K562 (cell line): ENCODE measurements around the gene USP12. TPM values are rescaled to one million over a fixed set of nuclear protein-coding genes. Genes with fewer than 3 reads are reported as not detected.

Source experiments
- ADNP ChIP-seq: fragments of 200-800 bp; sonication (Bioruptor generic); IDR thresholded peaks from 2 replicates; pipeline ENCODE4 v1.6.1; 2016; ENCODE audit warnings: missing genetic modification characterization, missing compliant biosample characterization
- GATAD2B ChIP-seq: fragments of 450-650 bp; IDR thresholded peaks from 2 replicates; pipeline ENCODE4 v1.6.1; 2017; ENCODE audit warnings: mild to moderate bottlenecking, borderline replicate concordance
- KAT7 ChIP-seq: sonication (generic); formaldehyde crosslinking; IDR thresholded peaks from 2 replicates; pipeline ENCODE4 v1.8.0; 2022; ENCODE audit warnings: missing genetic modification reagents, mild to moderate bottlenecking, borderline replicate concordance
- KDM1A ChIP-seq, 2 experiments: fragments of 450-650 bp; IDR thresholded peaks; 2 replicates each; pipeline ENCODE4 v1.6.1; 2016; ENCODE audit warnings: mild to moderate bottlenecking in 2 of 2
- NFYB ChIP-seq: IDR thresholded peaks from 2 replicates; pipeline ENCODE4 v1.6.1; 2011; ENCODE audit warnings: mild to moderate bottlenecking, moderate library complexity; ENCODE audit not compliant: insufficient read length; ENCODE audit errors: extremely low read depth
- PRPF4 ChIP-seq: fragments of 200-400 bp; formaldehyde crosslinking; IDR thresholded peaks from one replicate; pipeline ENCODE4 v1.6.1; 2017; ENCODE audit warnings: low read length, low read depth, mild to moderate bottlenecking; ENCODE audit not compliant: insufficient read depth, poor library complexity, severe bottlenecking
- SAFB2 ChIP-seq: fragments of 200-400 bp; formaldehyde crosslinking; IDR thresholded peaks from 2 replicates; pipeline ENCODE4 v1.6.1; 2018; ENCODE audit warnings: borderline replicate concordance, low read length, low read depth, moderate library complexity; ENCODE audit not compliant: severe bottlenecking
- SMAD1 ChIP-seq: fragments of 150-350 bp; IDR thresholded peaks from 2 replicates; pipeline ENCODE4 v1.6.1; 2014; ENCODE audit warnings: low read length, low read depth; ENCODE audit not compliant: partially characterized antibody
- STAG1 ChIP-seq: sonication (generic); formaldehyde crosslinking; IDR thresholded peaks from 2 replicates; pipeline ENCODE4 v1.5.0; 2020; ENCODE audit warnings: missing genetic modification reagents, borderline replicate concordance
- ZNF696 ChIP-seq: fragments of 250-450 bp; sonication (Bioruptor Pico); conservative IDR thresholded peaks from 2 replicates; pipeline ENCODE4 v1.4.0; 2020; ENCODE audit warnings: mild to moderate bottlenecking, moderate library complexity
- polyA plus RNA-seq, 8 experiments: library from polyadenylated mRNA; depleted of rRNA in 4 of 8; stranded (reverse) in 5 of 8; unstranded in 3 of 8; fragments of >200 nt; fragmentation: Nextera tagmentation in 2 of 8; fragmentation: Illumina TruSeq in 1 of 8; extraction: Ambion mirVana in 2 of 8; extraction: Trizol in 1 of 8; gene quantifications; 2 replicates each; pipeline versions ENCODE4 v1.2.1 to v1.2.3, GENCODE V29; 2011 to 2014; ENCODE audit warnings: inconsistent platforms in 1 of 8, missing spikeins in 1 of 8
- total RNA-seq, 7 experiments: library from RNA; depleted of rRNA in 6 of 7; stranded (reverse); fragments of >200 nt in 6 of 7; fragmentation: Illumina TruSeq in 2 of 7; extraction: Trizol in 2 of 7; gene quantifications; 2 replicates each; pipeline versions ENCODE4 v1.2.1 to v1.2.3, GENCODE V29; 2011 to 2021; ENCODE audit warnings: low replicate concordance in 1 of 7
- TF ChIP-seq, protein P1 (sequence below): sonication (generic); formaldehyde crosslinking; IDR thresholded peaks from 2 replicates; pipeline ENCODE4 v1.8.1; 2023; ENCODE audit warnings: mild to moderate bottlenecking, missing genetic modification reagents
- TF ChIP-seq, protein P2 (sequence below): sonication (generic); formaldehyde crosslinking; IDR thresholded peaks from 2 replicates; pipeline ENCODE4 v1.8.1; 2022; ENCODE audit warnings: missing genetic modification reagents
- TF ChIP-seq, protein P3 (sequence below): fragments of 250-450 bp; sonication (Bioruptor Pico); IDR thresholded peaks from 2 replicates; pipeline ENCODE4 v1.9.0; 2021; ENCODE audit warnings: mild to moderate bottlenecking, inconsistent platforms
- TF ChIP-seq, protein P4 (sequence below): fragments of 450-650 bp; formaldehyde crosslinking; IDR thresholded peaks from 2 replicates; pipeline ENCODE4 v1.4.0; 2022; ENCODE audit warnings: mild to moderate bottlenecking, moderate library complexity
- TF ChIP-seq, protein P5 (sequence below): fragments of 250-450 bp; sonication (Bioruptor Pico); IDR thresholded peaks from 2 replicates; pipeline ENCODE4 v1.8.0; 2021; ENCODE audit warnings: moderate library complexity, mild to moderate bottlenecking, inconsistent platforms
- TF ChIP-seq, protein P6 (sequence below), 2 experiments: fragments of 200-800 bp in 1 of 2; sonication (Bioruptor generic) in 1 of 2; sonication (generic) in 1 of 2; formaldehyde crosslinking in 1 of 2; IDR thresholded peaks in 1 of 2; conservative IDR thresholded peaks in 1 of 2; 2 replicates each; pipeline versions ENCODE4 v1.5.0 to v1.6.1; 2016 to 2020; ENCODE audit warnings: missing compliant biosample characterization in 1 of 2, missing genetic modification characterization in 1 of 2, missing genetic modification reagents in 1 of 2

USP12 gene
- total and polyA plus RNA-seq, 9 of the 15 experiments (the other 6 are each of a cell fraction or from before 2014, with no cell fraction given), result 1.8 to 20.5 (median 13.3) TPM

DNA sequence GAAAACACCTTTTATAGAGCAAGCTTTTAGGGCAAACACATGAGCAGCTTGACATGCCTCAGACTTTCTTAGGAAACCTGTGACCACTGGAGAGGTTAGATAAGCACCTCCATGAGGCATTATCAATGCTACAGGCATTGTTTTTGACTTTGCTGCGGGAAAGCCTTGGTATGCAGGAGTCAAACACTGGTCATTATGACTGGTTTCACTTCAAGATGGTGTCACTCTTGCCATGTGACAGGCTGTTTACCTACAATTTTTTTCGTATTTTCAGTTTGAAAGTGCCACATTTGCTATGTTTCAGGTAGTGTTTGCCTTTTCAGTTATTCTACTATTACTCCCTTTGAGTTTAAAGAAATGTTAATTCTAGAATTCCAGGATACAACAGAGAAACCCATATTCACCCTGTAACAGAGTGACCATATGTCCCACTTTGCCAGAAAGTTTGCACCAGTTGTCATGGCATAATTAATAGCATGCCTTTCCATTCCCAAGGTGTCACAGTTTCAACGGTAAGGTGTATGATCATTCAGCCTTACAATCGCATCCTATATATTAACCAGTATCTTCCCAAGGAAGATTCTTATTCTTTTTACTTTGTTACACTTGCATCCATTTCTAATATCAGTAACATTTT lies 33.0 kb downstream of the USP12 start (continued):
- TF ChIP-seq, protein P1, sequence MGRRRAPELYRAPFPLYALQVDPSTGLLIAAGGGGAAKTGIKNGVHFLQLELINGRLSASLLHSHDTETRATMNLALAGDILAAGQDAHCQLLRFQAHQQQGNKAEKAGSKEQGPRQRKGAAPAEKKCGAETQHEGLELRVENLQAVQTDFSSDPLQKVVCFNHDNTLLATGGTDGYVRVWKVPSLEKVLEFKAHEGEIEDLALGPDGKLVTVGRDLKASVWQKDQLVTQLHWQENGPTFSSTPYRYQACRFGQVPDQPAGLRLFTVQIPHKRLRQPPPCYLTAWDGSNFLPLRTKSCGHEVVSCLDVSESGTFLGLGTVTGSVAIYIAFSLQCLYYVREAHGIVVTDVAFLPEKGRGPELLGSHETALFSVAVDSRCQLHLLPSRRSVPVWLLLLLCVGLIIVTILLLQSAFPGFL (CRISPR knock-in tag), result no peak
- TF ChIP-seq, protein P2, sequence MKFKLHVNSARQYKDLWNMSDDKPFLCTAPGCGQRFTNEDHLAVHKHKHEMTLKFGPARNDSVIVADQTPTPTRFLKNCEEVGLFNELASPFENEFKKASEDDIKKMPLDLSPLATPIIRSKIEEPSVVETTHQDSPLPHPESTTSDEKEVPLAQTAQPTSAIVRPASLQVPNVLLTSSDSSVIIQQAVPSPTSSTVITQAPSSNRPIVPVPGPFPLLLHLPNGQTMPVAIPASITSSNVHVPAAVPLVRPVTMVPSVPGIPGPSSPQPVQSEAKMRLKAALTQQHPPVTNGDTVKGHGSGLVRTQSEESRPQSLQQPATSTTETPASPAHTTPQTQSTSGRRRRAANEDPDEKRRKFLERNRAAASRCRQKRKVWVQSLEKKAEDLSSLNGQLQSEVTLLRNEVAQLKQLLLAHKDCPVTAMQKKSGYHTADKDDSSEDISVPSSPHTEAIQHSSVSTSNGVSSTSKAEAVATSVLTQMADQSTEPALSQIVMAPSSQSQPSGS (CRISPR knock-in tag), result no peak
- TF ChIP-seq GATAD2B, result no peak
- TF ChIP-seq KDM1A (IDR thresholded peaks at IDR 0.05), result peak; percentile 16 to 66; a peak in 2 of 4 replicates
- TF ChIP-seq ZNF696 (CRISPR knock-in tag), result peak; percentile 89
- TF ChIP-seq, protein P3, sequence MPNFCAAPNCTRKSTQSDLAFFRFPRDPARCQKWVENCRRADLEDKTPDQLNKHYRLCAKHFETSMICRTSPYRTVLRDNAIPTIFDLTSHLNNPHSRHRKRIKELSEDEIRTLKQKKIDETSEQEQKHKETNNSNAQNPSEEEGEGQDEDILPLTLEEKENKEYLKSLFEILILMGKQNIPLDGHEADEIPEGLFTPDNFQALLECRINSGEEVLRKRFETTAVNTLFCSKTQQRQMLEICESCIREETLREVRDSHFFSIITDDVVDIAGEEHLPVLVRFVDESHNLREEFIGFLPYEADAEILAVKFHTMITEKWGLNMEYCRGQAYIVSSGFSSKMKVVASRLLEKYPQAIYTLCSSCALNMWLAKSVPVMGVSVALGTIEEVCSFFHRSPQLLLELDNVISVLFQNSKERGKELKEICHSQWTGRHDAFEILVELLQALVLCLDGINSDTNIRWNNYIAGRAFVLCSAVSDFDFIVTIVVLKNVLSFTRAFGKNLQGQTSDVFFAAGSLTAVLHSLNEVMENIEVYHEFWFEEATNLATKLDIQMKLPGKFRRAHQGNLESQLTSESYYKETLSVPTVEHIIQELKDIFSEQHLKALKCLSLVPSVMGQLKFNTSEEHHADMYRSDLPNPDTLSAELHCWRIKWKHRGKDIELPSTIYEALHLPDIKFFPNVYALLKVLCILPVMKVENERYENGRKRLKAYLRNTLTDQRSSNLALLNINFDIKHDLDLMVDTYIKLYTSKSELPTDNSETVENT (CRISPR knock-in tag), result no peak
- no peak for TF ChIP-seq NFYB
- no peak for TF ChIP-seq SAFB2
- no peak for TF ChIP-seq STAG1
- TF ChIP-seq KAT7 (CRISPR knock-in tag), result no peak
- TF ChIP-seq, protein P4, sequence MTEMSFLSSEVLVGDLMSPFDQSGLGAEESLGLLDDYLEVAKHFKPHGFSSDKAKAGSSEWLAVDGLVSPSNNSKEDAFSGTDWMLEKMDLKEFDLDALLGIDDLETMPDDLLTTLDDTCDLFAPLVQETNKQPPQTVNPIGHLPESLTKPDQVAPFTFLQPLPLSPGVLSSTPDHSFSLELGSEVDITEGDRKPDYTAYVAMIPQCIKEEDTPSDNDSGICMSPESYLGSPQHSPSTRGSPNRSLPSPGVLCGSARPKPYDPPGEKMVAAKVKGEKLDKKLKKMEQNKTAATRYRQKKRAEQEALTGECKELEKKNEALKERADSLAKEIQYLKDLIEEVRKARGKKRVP, result peak; percentile 93
- no peak for TF ChIP-seq SMAD1
- peak; percentile 78; the same call in 1 of the 2 replicates for TF ChIP-seq ADNP (tag)
- TF ChIP-seq, protein P5, sequence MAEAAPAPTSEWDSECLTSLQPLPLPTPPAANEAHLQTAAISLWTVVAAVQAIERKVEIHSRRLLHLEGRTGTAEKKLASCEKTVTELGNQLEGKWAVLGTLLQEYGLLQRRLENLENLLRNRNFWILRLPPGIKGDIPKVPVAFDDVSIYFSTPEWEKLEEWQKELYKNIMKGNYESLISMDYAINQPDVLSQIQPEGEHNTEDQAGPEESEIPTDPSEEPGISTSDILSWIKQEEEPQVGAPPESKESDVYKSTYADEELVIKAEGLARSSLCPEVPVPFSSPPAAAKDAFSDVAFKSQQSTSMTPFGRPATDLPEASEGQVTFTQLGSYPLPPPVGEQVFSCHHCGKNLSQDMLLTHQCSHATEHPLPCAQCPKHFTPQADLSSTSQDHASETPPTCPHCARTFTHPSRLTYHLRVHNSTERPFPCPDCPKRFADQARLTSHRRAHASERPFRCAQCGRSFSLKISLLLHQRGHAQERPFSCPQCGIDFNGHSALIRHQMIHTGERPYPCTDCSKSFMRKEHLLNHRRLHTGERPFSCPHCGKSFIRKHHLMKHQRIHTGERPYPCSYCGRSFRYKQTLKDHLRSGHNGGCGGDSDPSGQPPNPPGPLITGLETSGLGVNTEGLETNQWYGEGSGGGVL (CRISPR knock-in tag), result peak; percentile 97
- TF ChIP-seq PRPF4, result no peak
- TF ChIP-seq, protein P6, sequence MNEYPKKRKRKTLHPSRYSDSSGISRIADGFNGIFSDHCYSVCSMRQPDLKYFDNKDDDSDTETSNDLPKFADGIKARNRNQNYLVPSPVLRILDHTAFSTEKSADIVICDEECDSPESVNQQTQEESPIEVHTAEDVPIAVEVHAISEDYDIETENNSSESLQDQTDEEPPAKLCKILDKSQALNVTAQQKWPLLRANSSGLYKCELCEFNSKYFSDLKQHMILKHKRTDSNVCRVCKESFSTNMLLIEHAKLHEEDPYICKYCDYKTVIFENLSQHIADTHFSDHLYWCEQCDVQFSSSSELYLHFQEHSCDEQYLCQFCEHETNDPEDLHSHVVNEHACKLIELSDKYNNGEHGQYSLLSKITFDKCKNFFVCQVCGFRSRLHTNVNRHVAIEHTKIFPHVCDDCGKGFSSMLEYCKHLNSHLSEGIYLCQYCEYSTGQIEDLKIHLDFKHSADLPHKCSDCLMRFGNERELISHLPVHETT (CRISPR knock-in tag; conservative IDR thresholded peaks at IDR 0.05 in 1 of 2, IDR thresholded peaks at IDR 0.05 in 1 of 2), result peak in 1 of 2 experiments; percentile 97; a peak in 2 of 4 replicates
